ENCODE measurements around the gene MYCBP.

- TF ChIP-seq CTCF (IDR thresholded peaks at IDR 0.05) (no peak), POLR2AphosphoS5 (IDR thresholded peaks at IDR 0.05) (no peak), POLR2A (IDR thresholded peaks at IDR 0.05) (no peak)
Observed at GRCh38 chr1:38829368-38829767, 43.8 kb downstream of the MYCBP start.

All from sigmoid colon (tissue), 4 donors.